ENCODE results near the gene TMEM150B. TPM values are rescaled to one million over a fixed set of nuclear protein-coding genes. Genes with fewer than 3 reads are reported as not detected.

The TMEM150B gene
- polyA plus RNA-seq, 3 donors = 10.1 to 65.6 (median 11.2) TPM

GRCh38 chr19:55347442-55348009 is 22.4 kb upstream of the TMEM150B start:
- TF ChIP-seq, protein P1, sequence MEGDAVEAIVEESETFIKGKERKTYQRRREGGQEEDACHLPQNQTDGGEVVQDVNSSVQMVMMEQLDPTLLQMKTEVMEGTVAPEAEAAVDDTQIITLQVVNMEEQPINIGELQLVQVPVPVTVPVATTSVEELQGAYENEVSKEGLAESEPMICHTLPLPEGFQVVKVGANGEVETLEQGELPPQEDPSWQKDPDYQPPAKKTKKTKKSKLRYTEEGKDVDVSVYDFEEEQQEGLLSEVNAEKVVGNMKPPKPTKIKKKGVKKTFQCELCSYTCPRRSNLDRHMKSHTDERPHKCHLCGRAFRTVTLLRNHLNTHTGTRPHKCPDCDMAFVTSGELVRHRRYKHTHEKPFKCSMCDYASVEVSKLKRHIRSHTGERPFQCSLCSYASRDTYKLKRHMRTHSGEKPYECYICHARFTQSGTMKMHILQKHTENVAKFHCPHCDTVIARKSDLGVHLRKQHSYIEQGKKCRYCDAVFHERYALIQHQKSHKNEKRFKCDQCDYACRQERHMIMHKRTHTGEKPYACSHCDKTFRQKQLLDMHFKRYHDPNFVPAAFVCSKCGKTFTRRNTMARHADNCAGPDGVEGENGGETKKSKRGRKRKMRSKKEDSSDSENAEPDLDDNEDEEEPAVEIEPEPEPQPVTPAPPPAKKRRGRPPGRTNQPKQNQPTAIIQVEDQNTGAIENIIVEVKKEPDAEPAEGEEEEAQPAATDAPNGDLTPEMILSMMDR (IDR thresholded peaks at IDR 0.05) = no peak
- Mint-ChIP-seq H3K36me3 (peaks cover 19 to 21% of the 10 kb centered on the region in 2 donors), H3K9me3 (peaks cover 0 to under 1% (median under 1%) of the 10 kb centered on the region in 7 donors), H3K27me3 (ENCODE audit: low read depth in 3 of 3) (peaks cover 11 to 18% (median 18%) of the 10 kb centered on the region in 3 donors), H3K27ac (no peak overlapping the region), H3K4me1 (peaks cover 18% of the 10 kb centered on the region), H3K4me3 (no peak overlapping the region)
- Histone ChIP-seq H3K27me3 (ENCODE audit: control insufficient read depth in 2 of 2, insufficient read depth in 2 of 2, low read length in 2 of 2) (peaks cover 0 to 14% of the 10 kb centered on the region in 2 donors), H3K9ac (ENCODE audit: insufficient read depth, low read length, poor library complexity, severe bottlenecking) (no peak overlapping the region), H3K27ac (ENCODE audit: low read depth in 1 of 2, low read length in 2 of 2) (no peak overlapping the region), H4K20me1 (ENCODE audit: insufficient read depth, low read length) (no peaks in the 10 kb centered on the region), H3K4me3 (replicated peaks in 1 of 3; ENCODE audit: low read depth in 2 of 3, low read length in 3 of 3) (no peak overlapping the region), H3K4me1 (ENCODE audit: control insufficient read depth in 1 of 2, insufficient read depth in 2 of 2, low read length in 2 of 2) (peaks cover 8 to 10% of the 10 kb centered on the region in 2 donors), H2AFZ (ENCODE audit: insufficient read depth, low read depth, low read length, poor library complexity, severe bottlenecking) (no peak overlapping the region), H3K79me2 (ENCODE audit: insufficient read depth, low read length) (no peaks in the 10 kb centered on the region), H3K9me3 (replicated peaks in 1 of 2; ENCODE audit: control insufficient read depth in 1 of 2, insufficient read depth in 1 of 2, low read length in 2 of 2) (no peaks in the 10 kb centered on the region), H3K4me2 (replicated peaks; ENCODE audit: extremely low read depth, low read length, poor library complexity, severe bottlenecking) (no peak overlapping the region), H3K36me3 (replicated peaks in 1 of 2; ENCODE audit: control insufficient read depth in 1 of 2, insufficient read depth in 2 of 2, low read length in 2 of 2) (peaks cover 9 to 13% of the 10 kb centered on the region in 2 donors)
- DNase-seq = no peak
- intact Hi-C loops (cut with micrococcal nuclease) = no loop called here
- no CpG with 5 or more reads among the region's 10 CpGs for WGBS (ENCODE audit: insufficient coverage)

DNA sequence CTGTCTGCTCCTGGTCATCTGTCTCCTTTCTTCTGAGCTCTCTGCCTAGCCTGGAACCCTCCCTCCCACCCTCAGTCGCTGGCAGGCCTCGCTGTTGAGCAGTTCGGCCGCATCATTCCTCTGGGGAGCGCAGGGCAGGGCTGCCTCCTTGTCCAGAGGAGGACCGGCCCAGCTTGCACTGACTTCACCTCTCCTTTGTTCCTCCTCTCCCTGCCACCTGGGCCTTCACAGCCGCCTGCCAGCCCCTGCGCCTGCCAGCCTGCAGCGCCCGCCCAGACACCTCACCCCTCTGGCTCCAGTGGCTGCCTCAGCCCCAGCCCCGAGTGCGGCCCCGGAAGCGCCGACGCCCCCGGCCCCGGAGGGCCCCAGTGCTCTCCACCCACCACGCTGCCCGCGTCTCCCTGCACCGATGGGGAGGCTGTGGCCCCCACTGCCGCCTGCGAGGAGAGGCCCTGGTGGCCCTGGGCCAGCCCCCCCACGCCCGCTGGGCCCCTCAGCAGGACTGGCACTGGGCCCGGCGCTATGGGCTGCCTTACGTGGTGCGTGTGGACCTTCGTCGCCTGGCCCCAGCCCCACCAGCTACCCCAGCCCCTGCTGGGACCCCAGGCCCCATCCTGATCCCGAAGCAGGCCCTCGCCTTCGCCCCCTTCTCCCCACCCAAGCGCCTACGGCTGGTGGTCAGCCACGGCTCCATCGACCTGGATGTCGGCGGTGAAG is 21.7 kb upstream of the TMEM150B start:
- Mint-ChIP-seq H3K4me3 (no peak overlapping the region), H3K4me1 (peaks cover 12% of the 10 kb centered on the region), H3K27ac (no peak overlapping the region), H3K27me3 (ENCODE audit: low read depth in 3 of 3) (peaks cover 4 to 12% (median 12%) of the 10 kb centered on the region in 3 donors), H3K9me3 (no peaks in the 10 kb centered on the region), H3K36me3 (peaks cover 17 to 23% of the 10 kb centered on the region in 2 donors)
- no peak for DNase-seq
- H3K9me3 ChIP-seq (replicated peaks in 1 of 2; ENCODE audit: control insufficient read depth in 1 of 2, insufficient read depth in 1 of 2, low read length in 2 of 2) = no peaks in the 10 kb centered on the region
- WGBS (ENCODE audit: insufficient coverage) = 95% methylated on average over 27 of the region's 41 CpGs
- no peak overlapping the region for H3K4me3 ChIP-seq (replicated peaks in 1 of 3; ENCODE audit: low read depth in 2 of 3, low read length in 3 of 3)
- H3K36me3 ChIP-seq (replicated peaks in 1 of 2; ENCODE audit: control insufficient read depth in 1 of 2, insufficient read depth in 2 of 2, low read length in 2 of 2) = peaks cover 11 to 15% of the 10 kb centered on the region in 2 donors
- peaks cover 2% of the 10 kb centered on the region for H4K20me1 ChIP-seq (ENCODE audit: insufficient read depth, low read length)
- no peak overlapping the region for H3K27ac ChIP-seq (ENCODE audit: low read depth in 1 of 2, low read length in 2 of 2)
- H3K79me2 ChIP-seq (ENCODE audit: insufficient read depth, low read length) = no peaks in the 10 kb centered on the region
- no peak overlapping the region for H3K4me2 ChIP-seq (replicated peaks; ENCODE audit: extremely low read depth, low read length, poor library complexity, severe bottlenecking)
- H3K9ac ChIP-seq (ENCODE audit: insufficient read depth, low read length, poor library complexity, severe bottlenecking) = no peak overlapping the region
- intact Hi-C loops (cut with micrococcal nuclease) = no loop called here
- H3K27me3 ChIP-seq (ENCODE audit: control insufficient read depth in 2 of 2, insufficient read depth in 2 of 2, low read length in 2 of 2) = peaks cover 0 to 7% of the 10 kb centered on the region in 2 donors
- H2AFZ ChIP-seq (ENCODE audit: insufficient read depth, low read depth, low read length, poor library complexity, severe bottlenecking) = no peak overlapping the region
- TF ChIP-seq, protein P1 (IDR thresholded peaks at IDR 0.05) = no peak
- peaks cover 2 to 6% of the 10 kb centered on the region in 2 donors for H3K4me1 ChIP-seq (ENCODE audit: control insufficient read depth in 1 of 2, insufficient read depth in 2 of 2, low read length in 2 of 2)

Measured in CD14-positive monocyte (primary cell).